VCaP (cell line): ENCODE results near the gene DHX57.
"Not testable (repeated sequence)": the region's sequence is repeated elsewhere in the genome, so short reads cannot be mapped to it uniquely, and the experiment has no call there.

Source experiments
- H3K27ac ChIP-seq: fragments of 450-650 bp; 2 replicates; pipeline ENCODE4 v1.5.1; 2017
- TF ChIP-seq, protein P1 (sequence below): fragments of 450-650 bp; conservative IDR thresholded peaks from 2 replicates; pipeline ENCODE4 v1.5.1; 2017; ENCODE audit warnings: mild to moderate bottlenecking, moderate library complexity

DHX57 gene

DNA sequence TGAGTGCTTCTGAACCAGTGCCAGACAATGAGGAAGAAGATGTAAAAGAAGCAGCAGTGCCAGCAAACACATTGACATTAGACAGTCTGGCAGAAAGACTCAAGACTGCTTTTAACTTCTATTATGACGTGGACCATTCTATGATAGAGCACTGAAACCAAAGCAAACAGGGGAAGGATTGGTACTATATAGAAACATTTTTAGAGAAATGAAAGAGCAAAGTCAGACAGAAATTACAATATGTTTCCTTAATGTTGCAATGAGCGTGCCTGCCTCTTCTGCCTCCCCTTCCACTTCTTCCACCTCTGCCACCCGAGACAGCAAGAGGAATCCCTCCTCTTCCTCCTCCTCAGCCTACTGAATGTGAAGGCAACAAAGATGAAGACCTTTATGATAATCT lies 39.7 kb downstream of the DHX57 start:
- no peak overlapping the region for H3K27ac ChIP-seq
- TF ChIP-seq, protein P1, sequence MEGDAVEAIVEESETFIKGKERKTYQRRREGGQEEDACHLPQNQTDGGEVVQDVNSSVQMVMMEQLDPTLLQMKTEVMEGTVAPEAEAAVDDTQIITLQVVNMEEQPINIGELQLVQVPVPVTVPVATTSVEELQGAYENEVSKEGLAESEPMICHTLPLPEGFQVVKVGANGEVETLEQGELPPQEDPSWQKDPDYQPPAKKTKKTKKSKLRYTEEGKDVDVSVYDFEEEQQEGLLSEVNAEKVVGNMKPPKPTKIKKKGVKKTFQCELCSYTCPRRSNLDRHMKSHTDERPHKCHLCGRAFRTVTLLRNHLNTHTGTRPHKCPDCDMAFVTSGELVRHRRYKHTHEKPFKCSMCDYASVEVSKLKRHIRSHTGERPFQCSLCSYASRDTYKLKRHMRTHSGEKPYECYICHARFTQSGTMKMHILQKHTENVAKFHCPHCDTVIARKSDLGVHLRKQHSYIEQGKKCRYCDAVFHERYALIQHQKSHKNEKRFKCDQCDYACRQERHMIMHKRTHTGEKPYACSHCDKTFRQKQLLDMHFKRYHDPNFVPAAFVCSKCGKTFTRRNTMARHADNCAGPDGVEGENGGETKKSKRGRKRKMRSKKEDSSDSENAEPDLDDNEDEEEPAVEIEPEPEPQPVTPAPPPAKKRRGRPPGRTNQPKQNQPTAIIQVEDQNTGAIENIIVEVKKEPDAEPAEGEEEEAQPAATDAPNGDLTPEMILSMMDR = no peak

DNA sequence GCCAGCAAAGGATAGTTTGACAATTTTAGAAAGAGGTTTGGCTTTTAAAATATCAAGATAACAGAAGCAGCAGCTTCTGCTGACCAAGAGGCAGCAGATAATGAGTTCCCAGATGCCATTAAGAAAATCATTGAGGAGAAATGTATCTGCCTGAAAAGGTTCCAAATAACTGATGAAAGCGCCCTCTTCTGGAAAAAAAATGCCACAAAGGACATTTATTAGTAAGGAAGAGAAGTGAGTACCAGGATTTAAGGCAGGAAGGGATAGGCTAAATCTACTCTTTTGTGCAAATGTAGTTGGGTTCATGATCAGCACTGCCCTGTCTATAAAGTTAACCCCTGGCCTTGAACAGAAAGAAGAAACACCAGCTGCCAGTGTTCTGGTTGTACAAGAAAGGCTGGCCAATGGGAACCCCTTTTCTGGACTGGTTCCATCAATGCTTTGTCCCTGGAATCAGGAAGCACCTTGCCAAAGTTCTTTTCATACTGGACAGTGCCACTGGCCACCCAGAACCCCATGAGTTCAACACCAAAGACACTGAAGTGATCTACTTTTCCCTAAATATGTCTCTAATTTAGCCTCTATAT lies 40.6 kb downstream of the DHX57 start:
- TF ChIP-seq, protein P1 = peak; percentile 72
- H3K27ac ChIP-seq = no peak overlapping the region

DNA sequence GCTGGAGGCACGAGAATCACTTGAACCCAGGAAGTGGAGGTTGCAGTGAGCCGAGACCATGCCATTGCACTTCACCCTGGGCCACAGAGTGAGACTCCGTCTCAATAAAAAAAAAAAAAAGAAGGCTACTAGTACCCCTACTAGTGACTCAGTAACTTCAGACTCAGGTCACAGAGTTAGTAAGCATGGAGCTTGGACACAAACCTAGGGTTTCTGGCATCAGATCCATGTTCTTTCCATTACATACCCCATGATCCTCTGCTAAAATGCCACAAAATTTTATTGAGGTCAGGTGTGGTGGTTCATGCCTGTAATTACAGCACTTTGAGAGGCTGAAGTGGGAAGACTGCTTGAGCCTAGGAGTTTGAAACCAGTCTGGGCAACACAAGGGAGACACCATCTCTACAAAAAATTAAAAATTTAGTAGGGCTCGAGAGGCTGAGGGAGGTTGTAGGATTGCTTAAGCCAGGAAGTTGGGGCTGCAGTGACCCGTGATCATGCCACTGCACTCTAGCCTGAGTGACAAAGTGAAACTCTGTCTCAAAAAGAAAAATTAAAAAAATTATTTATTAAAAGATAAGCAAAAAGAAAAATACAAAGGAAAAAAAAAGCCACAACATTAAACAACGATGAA lies 45.1 kb downstream of the DHX57 start:
- TF ChIP-seq, protein P1 = no peak
- H3K27ac ChIP-seq = no peak overlapping the region

DNA sequence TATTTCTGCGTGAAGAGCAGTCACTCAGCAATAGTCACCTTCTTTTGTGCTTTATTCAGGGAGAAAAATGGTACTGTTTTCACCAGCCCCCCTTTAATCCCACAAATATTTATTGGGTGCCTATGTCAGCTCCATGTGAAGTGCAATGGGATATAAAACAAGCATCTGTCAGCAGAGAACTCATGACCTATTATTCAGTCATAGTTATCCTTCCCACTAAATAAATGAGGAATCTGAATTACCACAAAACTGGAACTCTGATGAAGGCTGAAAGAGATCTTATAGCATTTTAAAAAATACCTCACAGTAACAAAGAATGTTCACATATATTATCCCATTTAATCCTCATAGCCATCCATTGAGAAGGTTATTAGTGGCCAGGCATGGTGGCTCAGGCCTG lies 45.8 kb downstream of the DHX57 start:
- TF ChIP-seq, protein P1 = no peak
- H3K27ac ChIP-seq = no peak overlapping the region

DNA sequence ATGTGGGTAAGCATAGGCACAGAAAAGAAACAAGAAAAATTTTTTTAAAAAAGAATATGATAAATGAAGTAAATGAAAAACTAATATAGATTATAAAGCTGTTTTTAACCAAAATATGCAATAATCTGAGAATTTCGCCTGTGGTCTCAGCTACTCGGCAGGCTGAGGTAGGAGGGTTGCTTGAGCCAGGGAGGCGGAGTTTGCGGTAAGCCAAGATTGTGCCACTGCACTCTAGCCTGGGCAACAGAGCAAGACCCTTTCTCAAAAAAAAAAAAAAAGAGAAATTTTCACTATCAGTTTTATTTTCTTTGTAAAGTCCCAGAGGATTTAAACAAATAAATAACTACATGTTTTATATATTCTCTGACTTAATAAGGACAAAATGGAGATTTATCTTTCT lies 47.3 kb downstream of the DHX57 start:
- no peak overlapping the region for H3K27ac ChIP-seq
- TF ChIP-seq, protein P1 = no peak

DNA sequence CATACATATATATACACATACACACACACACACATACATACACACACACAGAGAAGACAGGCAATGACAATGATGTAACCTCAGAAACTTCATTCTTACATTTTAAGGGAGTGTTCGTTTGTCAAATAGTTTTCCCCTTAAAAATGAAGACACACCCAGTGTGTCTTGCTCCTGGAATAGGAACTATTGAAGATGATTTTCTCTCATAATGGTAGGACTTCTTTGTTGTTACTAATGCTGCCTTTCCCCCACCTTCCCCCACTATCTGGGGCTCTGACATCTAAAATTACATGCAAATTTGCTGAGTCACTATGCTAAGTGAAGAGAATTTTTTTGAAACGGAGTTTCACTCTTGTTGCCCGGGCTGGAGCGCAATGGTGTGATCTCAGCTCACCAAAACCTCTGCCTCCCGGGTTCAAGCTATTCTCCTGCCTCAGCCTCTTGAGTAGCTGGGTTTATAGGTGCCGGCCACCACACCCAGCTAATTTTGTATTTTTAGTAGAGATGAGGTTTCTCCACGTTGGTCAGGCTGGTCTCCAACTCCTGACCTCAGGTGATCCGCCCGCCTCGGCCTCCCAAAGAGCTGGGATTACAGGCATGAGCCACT lies 48.1 kb downstream of the DHX57 start:
- H3K27ac ChIP-seq = not testable (repeated sequence)

DNA sequence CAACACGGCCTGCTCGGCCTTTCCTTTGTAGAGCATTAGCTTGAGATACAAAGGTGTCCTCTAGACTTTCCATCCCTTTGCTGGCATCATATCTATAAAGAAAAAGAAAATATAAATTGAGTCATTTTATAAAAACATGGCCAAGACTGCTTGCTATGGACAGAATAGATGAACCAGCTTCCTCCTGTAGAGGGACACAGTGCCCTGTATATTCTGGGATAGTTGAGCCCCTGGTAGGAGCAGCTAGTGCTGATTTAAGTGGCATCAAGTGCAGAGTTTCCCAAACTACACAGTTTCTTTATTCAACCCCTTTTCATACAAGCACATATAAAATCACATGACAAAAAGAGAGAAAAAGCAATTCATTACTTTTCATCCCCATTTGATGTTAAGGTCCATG lies 49.8 kb downstream of the DHX57 start:
- TF ChIP-seq, protein P1 = no peak
- H3K27ac ChIP-seq = no peak overlapping the region

DNA sequence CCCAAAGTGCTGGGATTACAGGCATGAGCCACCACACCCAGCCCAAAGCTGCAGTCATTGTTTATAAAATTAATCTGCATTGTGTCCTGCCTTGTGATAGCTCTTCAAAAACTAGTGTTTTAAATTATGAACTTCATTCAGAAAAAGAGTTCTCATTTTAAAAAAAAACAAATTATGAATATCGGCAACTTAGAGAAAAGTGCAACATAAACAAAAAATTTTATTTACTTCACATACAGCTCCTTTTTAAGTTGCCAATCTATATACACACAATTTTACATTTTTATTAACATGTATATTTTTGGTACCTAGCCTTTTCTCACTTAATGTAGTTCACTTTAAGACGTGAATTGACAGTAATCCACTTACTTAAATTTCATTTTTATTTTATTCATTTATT lies 50.8 kb downstream of the DHX57 start:
- no peak overlapping the region for H3K27ac ChIP-seq
- TF ChIP-seq, protein P1 = no peak
